A673 (cell line): ENCODE data around the gene LCA5.

ENCODE experiments used
- EZH2 ChIP-seq: fragments of 200-600 bp; sonication (generic); IDR thresholded peaks from 2 replicates; pipeline ENCODE4 v1.6.1; 2017; ENCODE audit warnings: borderline replicate concordance, low read depth, mild to moderate bottlenecking, mixed read lengths, antibody characterized with exemption, low read length; ENCODE audit not compliant: poor library complexity, severe bottlenecking
- TF ChIP-seq, protein P1 (sequence below): fragments of 300-800, 200-600 bp; sonication (generic); conservative IDR thresholded peaks from 2 replicates; pipeline ENCODE4 v1.5.1; 2017; ENCODE audit warnings: low read depth, mild to moderate bottlenecking, antibody characterized with exemption, low read length, moderate library complexity, mixed read lengths

DNA sequence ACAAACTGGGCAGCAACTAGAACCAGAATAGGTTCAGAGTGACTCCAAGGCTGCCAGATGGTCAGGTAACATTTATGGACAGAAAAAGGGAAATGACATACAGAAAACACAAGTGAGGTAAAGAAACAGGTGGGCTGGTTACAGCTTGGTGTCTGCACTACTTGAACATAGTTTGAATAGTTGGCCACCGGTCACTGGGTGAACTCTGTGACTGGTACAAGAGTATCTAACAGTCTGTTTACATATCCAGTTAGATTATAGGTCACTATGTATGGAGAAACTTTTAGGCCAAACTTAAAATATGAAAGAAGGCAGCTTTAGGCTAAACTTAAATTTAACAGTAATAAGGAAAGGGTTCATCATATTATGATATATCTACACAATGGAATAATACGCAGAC, 32.9 kb downstream of the LCA5 start:
- TF ChIP-seq, protein P1, sequence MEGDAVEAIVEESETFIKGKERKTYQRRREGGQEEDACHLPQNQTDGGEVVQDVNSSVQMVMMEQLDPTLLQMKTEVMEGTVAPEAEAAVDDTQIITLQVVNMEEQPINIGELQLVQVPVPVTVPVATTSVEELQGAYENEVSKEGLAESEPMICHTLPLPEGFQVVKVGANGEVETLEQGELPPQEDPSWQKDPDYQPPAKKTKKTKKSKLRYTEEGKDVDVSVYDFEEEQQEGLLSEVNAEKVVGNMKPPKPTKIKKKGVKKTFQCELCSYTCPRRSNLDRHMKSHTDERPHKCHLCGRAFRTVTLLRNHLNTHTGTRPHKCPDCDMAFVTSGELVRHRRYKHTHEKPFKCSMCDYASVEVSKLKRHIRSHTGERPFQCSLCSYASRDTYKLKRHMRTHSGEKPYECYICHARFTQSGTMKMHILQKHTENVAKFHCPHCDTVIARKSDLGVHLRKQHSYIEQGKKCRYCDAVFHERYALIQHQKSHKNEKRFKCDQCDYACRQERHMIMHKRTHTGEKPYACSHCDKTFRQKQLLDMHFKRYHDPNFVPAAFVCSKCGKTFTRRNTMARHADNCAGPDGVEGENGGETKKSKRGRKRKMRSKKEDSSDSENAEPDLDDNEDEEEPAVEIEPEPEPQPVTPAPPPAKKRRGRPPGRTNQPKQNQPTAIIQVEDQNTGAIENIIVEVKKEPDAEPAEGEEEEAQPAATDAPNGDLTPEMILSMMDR: no peak
- no peak for TF ChIP-seq EZH2
